ENCODE results near the gene SH3GL2. TPM values are rescaled to one million over a fixed set of nuclear protein-coding genes. Genes with fewer than 3 reads are reported as not detected.

The SH3GL2 gene
- total RNA-seq, 1 experiment from 2014 or later: not detected

DNA sequence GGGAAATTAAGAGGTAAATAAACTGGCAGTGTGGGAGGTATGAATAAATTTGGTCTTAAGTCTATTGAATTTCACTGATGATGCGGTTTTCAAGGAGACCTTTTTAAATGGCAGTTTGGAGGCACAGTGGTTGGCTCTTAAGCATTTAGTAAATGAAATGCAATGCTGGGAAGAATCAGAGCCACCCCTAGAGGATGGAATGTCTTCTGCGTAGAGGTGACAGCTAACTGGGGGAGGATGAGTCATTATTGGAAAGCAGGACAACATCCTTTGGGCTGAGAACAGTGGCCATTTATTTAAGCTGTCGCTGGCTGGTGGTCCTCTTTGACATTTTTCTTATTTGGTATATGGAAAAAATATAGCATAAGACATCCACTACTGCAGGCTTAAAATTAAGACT is 163.2 kb downstream of the SH3GL2 start:
- POLR2A ChIA-PET: no interaction called here
- no peak overlapping the region for H3K27ac ChIP-seq (ENCODE audit: low read length)
- no peak for TF ChIP-seq SIN3A (IDR thresholded peaks at IDR 0.05; ENCODE audit: borderline replicate concordance, insufficient read depth, low read depth, low read length)
- TF ChIP-seq POLR2AphosphoS5 (IDR thresholded peaks at IDR 0.05; ENCODE audit: low read depth, low read length): no peak
- TF ChIP-seq, protein P1, sequence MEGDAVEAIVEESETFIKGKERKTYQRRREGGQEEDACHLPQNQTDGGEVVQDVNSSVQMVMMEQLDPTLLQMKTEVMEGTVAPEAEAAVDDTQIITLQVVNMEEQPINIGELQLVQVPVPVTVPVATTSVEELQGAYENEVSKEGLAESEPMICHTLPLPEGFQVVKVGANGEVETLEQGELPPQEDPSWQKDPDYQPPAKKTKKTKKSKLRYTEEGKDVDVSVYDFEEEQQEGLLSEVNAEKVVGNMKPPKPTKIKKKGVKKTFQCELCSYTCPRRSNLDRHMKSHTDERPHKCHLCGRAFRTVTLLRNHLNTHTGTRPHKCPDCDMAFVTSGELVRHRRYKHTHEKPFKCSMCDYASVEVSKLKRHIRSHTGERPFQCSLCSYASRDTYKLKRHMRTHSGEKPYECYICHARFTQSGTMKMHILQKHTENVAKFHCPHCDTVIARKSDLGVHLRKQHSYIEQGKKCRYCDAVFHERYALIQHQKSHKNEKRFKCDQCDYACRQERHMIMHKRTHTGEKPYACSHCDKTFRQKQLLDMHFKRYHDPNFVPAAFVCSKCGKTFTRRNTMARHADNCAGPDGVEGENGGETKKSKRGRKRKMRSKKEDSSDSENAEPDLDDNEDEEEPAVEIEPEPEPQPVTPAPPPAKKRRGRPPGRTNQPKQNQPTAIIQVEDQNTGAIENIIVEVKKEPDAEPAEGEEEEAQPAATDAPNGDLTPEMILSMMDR (IDR thresholded peaks at IDR 0.05): no peak
- TF ChIP-seq TCF7L2 (IDR thresholded peaks at IDR 0.05; ENCODE audit: low read depth, low read length): no peak
- TF ChIP-seq, protein P2, sequence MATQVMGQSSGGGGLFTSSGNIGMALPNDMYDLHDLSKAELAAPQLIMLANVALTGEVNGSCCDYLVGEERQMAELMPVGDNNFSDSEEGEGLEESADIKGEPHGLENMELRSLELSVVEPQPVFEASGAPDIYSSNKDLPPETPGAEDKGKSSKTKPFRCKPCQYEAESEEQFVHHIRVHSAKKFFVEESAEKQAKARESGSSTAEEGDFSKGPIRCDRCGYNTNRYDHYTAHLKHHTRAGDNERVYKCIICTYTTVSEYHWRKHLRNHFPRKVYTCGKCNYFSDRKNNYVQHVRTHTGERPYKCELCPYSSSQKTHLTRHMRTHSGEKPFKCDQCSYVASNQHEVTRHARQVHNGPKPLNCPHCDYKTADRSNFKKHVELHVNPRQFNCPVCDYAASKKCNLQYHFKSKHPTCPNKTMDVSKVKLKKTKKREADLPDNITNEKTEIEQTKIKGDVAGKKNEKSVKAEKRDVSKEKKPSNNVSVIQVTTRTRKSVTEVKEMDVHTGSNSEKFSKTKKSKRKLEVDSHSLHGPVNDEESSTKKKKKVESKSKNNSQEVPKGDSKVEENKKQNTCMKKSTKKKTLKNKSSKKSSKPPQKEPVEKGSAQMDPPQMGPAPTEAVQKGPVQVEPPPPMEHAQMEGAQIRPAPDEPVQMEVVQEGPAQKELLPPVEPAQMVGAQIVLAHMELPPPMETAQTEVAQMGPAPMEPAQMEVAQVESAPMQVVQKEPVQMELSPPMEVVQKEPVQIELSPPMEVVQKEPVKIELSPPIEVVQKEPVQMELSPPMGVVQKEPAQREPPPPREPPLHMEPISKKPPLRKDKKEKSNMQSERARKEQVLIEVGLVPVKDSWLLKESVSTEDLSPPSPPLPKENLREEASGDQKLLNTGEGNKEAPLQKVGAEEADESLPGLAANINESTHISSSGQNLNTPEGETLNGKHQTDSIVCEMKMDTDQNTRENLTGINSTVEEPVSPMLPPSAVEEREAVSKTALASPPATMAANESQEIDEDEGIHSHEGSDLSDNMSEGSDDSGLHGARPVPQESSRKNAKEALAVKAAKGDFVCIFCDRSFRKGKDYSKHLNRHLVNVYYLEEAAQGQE (IDR thresholded peaks at IDR 0.05; ENCODE audit: insufficient read depth in 1 of 2, low read depth in 2 of 2, low read length in 1 of 2): no peak
- intact Hi-C loops (cut with micrococcal nuclease; ENCODE audit: unreplicated experiment) (no loop called here), in situ Hi-C loops (cut with HindIII; ENCODE audit: low pct_unique_long_range_greater_than_20kb, low sequenced_read_pairs) (no loop called here)
- no peaks in the 10 kb centered on the region for H3K36me3 ChIP-seq (ENCODE audit: control insufficient read depth, insufficient read depth, low read length)
- no peaks in the 10 kb centered on the region for H3K27me3 ChIP-seq (ENCODE audit: control insufficient read depth, insufficient read depth, low read length)
- no peaks in the 10 kb centered on the region for H3K9me3 ChIP-seq (ENCODE audit: control insufficient read depth, insufficient read depth, low read depth, low read length)
- DNase-seq (ENCODE audit: low read depth, low spot score) (no peak), ATAC-seq (no peak)
- BruUV-seq (replicated peaks): no TSS peak
- CTCF ChIA-PET: no interaction called here
- no peaks in the 10 kb centered on the region for H3K4me1 ChIP-seq (ENCODE audit: control insufficient read depth, insufficient read depth, low read length)
- H3K4me3 ChIP-seq (ENCODE audit: low read depth in 2 of 2, low read length in 2 of 2): no peak overlapping the region

DNA sequence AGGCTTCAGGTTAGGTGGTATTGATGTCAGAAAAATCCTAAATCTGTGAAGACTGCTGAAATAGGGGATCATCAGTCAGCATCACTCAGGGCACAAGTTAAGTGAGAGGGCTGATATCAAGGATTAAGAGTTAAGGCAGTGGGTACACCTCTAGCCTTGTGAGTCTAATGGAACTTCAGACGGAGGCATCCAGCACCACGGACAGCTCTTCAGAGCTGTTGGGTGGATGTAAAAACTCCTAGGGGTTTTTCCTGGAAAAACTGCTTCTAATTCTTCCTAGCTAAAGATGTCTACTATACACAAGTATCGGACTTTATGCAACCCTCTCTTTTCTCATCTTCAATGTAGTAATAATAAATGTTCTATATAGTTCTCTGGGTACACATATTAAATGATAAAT is 165.9 kb downstream of the SH3GL2 start:
- H3K27ac ChIP-seq (ENCODE audit: low read length): no peak overlapping the region
- no peak for TF ChIP-seq TCF7L2 (IDR thresholded peaks at IDR 0.05; ENCODE audit: low read depth, low read length)
- TF ChIP-seq, protein P2 (IDR thresholded peaks at IDR 0.05; ENCODE audit: insufficient read depth in 1 of 2, low read depth in 2 of 2, low read length in 1 of 2): peak; percentile 46 to 55; a peak in 2 of 4 replicates
- intact Hi-C loops (cut with micrococcal nuclease; ENCODE audit: unreplicated experiment): no loop called here
- H3K9me3 ChIP-seq (ENCODE audit: control insufficient read depth, insufficient read depth, low read depth, low read length): no peaks in the 10 kb centered on the region
- in situ Hi-C loops (cut with HindIII; ENCODE audit: low pct_unique_long_range_greater_than_20kb, low sequenced_read_pairs): no loop called here
- CTCF ChIA-PET: no interaction called here
- POLR2A ChIA-PET: no interaction called here
- ATAC-seq: no peak
- no peak overlapping the region for H3K4me3 ChIP-seq (ENCODE audit: low read depth in 2 of 2, low read length in 2 of 2)
- no peak for DNase-seq (ENCODE audit: low read depth, low spot score)
- H3K36me3 ChIP-seq (ENCODE audit: control insufficient read depth, insufficient read depth, low read length): no peaks in the 10 kb centered on the region
- no TSS peak for BruUV-seq (replicated peaks)
- H3K27me3 ChIP-seq (ENCODE audit: control insufficient read depth, insufficient read depth, low read length): no peaks in the 10 kb centered on the region
- no peaks in the 10 kb centered on the region for H3K4me1 ChIP-seq (ENCODE audit: control insufficient read depth, insufficient read depth, low read length)

Data from Panc1 (cell line).